Endothelial cell of umbilical vein (primary cell): ENCODE data around the gene NKAP. TPM values are rescaled to one million over a fixed set of nuclear protein-coding genes. Genes with fewer than 3 reads are reported as not detected.
A peak's percentile ranks its signal among the peaks of the same experiment; 100 is the strongest.
"Not testable (repeated sequence)": the region's sequence is repeated elsewhere in the genome, so short reads cannot be mapped to it uniquely, and the experiment has no call there.

ENCODE experiments used
- BruUV-seq: library from RNA; stranded (reverse); fragments of 400-500 nt; replicated peaks from 2 replicates; lab custom pipeline; 2021; lab: Mats Ljungman, UMichigan
- CTCF ChIA-PET: fragments of 300-600, 350-600 bp; sonication (Branson Sonifier 250); formaldehyde crosslinking; loops from one replicate; lab custom pipeline; 2021; ENCODE audit warnings: antibody characterized with exemption, inconsistent platforms; lab: Charles Lee
- POLR2A ChIA-PET: fragments of 300-600, 350-600 bp; sonication (Branson Sonifier 250); formaldehyde crosslinking; loops from one replicate; lab custom pipeline; 2021; ENCODE audit warnings: antibody characterized with exemption, inconsistent platforms; lab: Charles Lee
- DNase-seq: peaks from one replicate; pipeline ENCODE4 v3.0.0-alpha.2; 2011; ENCODE audit warnings: low read depth, low spot score
- FAIRE-seq: peaks from 2 replicates; lab custom pipeline; 2011; peaks lifted over from hg19 to GRCh38; lab: Jason Lieb, UNC
- H2AFZ ChIP-seq: 2 replicates; pipeline ENCODE4 v1.6.0; 2012; ENCODE audit warnings: low read depth, low read length, control low read depth, inconsistent platforms
- H3K27ac ChIP-seq: 2 replicates; pipeline ENCODE4 v1.5.1; 2011; ENCODE audit warnings: low read depth, mild to moderate bottlenecking, control low read depth, low read length, moderate library complexity; ENCODE audit not compliant: insufficient read depth
- H3K27me3 ChIP-seq, 2 experiments: 2 replicates each; pipeline versions ENCODE4 v1.6.0 to v1.6.1; 2011; ENCODE audit warnings: low read length in 2 of 2, mixed read lengths in 1 of 2; ENCODE audit not compliant: control insufficient read depth in 2 of 2, insufficient read depth in 2 of 2
- H3K36me3 ChIP-seq, 2 experiments: 2 replicates in 1 of 2; 3 replicates in 1 of 2; pipeline ENCODE4 v1.5.1; 2011; ENCODE audit warnings: low read length in 2 of 2, mild to moderate bottlenecking in 1 of 2, moderate library complexity in 1 of 2; ENCODE audit not compliant: control insufficient read depth in 2 of 2, insufficient read depth in 2 of 2; ENCODE audit errors: extremely low read depth in 1 of 2
- H3K4me1 ChIP-seq: 3 replicates; pipeline ENCODE4 v1.5.1; 2011; ENCODE audit warnings: mild to moderate bottlenecking, low read length; ENCODE audit not compliant: control insufficient read depth, insufficient read depth; ENCODE audit errors: extremely low read depth
- H3K4me2 ChIP-seq: 2 replicates; pipeline ENCODE4 v1.6.1; 2011; ENCODE audit warnings: low read length, control low read depth, mixed read lengths; ENCODE audit not compliant: insufficient read depth
- H3K4me3 ChIP-seq, 3 experiments: fragments of 200-600 bp in 1 of 3; sonication (generic), shearing (Covaris generic) in 1 of 3; replicated peaks in 1 of 3; 2 replicates each; pipeline ENCODE4 v1.5.1; 2011 to 2016; ENCODE audit warnings: control low read depth in 3 of 3, low read length in 3 of 3, mild to moderate bottlenecking in 2 of 3, inconsistent platforms in 1 of 3, low read depth in 1 of 3, moderate library complexity in 1 of 3; ENCODE audit not compliant: insufficient read depth in 1 of 3
- H3K79me2 ChIP-seq: 2 replicates; pipeline ENCODE4 v1.6.0; 2012; ENCODE audit warnings: low read length, inconsistent platforms; ENCODE audit not compliant: control insufficient read depth, insufficient read depth
- H3K9ac ChIP-seq: replicated peaks from 2 replicates; pipeline ENCODE3; 2011; ENCODE audit warnings: low read length, control low read depth; ENCODE audit not compliant: insufficient read depth; ENCODE audit errors: extremely low read depth
- H3K9me1 ChIP-seq: replicated peaks from 3 replicates; pipeline ENCODE4 v1.6.0; 2011; ENCODE audit warnings: mild to moderate bottlenecking, low read length; ENCODE audit not compliant: control insufficient read depth, insufficient read depth; ENCODE audit errors: extremely low read depth
- H3K9me3 ChIP-seq: replicated peaks from 2 replicates; pipeline ENCODE4 v1.5.1; 2012; ENCODE audit warnings: low read length, inconsistent platforms; ENCODE audit not compliant: control insufficient read depth, insufficient read depth
- H4K20me1 ChIP-seq: replicated peaks from 2 replicates; pipeline ENCODE3; 2011; ENCODE audit warnings: mild to moderate bottlenecking, low read length; ENCODE audit not compliant: control insufficient read depth, insufficient read depth; ENCODE audit errors: extremely low read depth
- CTCF ChIP-seq, 2 donors: IDR thresholded peaks; 1 replicate in 1 of 2; 2 replicates in 1 of 2; pipeline ENCODE4 v1.5.1; 2011; ENCODE audit warnings: low read length in 2 of 2, mild to moderate bottlenecking in 2 of 2, moderate library complexity in 2 of 2, control low read depth in 1 of 2, inconsistent platforms in 1 of 2, low read depth in 1 of 2; ENCODE audit not compliant: insufficient read depth in 1 of 2; ENCODE audit errors: extremely low read depth in 1 of 2
- EZH2 ChIP-seq: IDR thresholded peaks from 2 replicates; pipeline ENCODE4 v1.6.1; 2012; ENCODE audit warnings: borderline replicate concordance, low read depth, mild to moderate bottlenecking, moderate library complexity, low read length, inconsistent platforms; ENCODE audit not compliant: severe bottlenecking
- FOS ChIP-seq: IDR thresholded peaks from 2 replicates; pipeline ENCODE4 v1.6.1; 2011; ENCODE audit warnings: mild to moderate bottlenecking, low read length, moderate library complexity, borderline replicate concordance; ENCODE audit not compliant: insufficient read depth
- GATA2 ChIP-seq: IDR thresholded peaks from 2 replicates; pipeline ENCODE4 v1.7.0; 2011; ENCODE audit warnings: low read depth, mild to moderate bottlenecking, moderate library complexity, mixed read lengths, low read length; ENCODE audit not compliant: insufficient read length, insufficient read depth
- JUN ChIP-seq: IDR thresholded peaks from 2 replicates; pipeline ENCODE4 v1.6.1; 2011; ENCODE audit warnings: borderline replicate concordance, low read depth; ENCODE audit not compliant: insufficient read length, insufficient read depth
- MAX ChIP-seq: IDR thresholded peaks from 2 replicates; pipeline ENCODE4 v1.6.1; 2011; ENCODE audit not compliant: insufficient read depth, insufficient read length
- MYC ChIP-seq: IDR thresholded peaks from one replicate; pipeline ENCODE4 v1.6.1; 2011; ENCODE audit warnings: mild to moderate bottlenecking, low read depth, low read length
- POLR2A ChIP-seq: IDR thresholded peaks from 2 replicates; pipeline ENCODE4 v1.6.1; 2012; ENCODE audit warnings: low read depth, mild to moderate bottlenecking, control low read depth, low read length
- POLR2AphosphoS5 ChIP-seq: IDR thresholded peaks from 2 replicates; pipeline ENCODE4 v1.6.1; 2012; ENCODE audit warnings: low read depth, mild to moderate bottlenecking, control low read depth, low read length, moderate library complexity; ENCODE audit not compliant: insufficient read depth
- dilution Hi-C: fragments of 300-500 bp; cut with MboI; formaldehyde crosslinking; loops from one replicate; pipeline ENCODE4 v1.15.0; 2019; ENCODE audit warnings: low sequenced_read_pairs; ENCODE audit not compliant: extremely low pct_ligation_motif_present
- intact Hi-C: fragments of 100-400 bp; cut with micrococcal nuclease; formaldehyde crosslinking; loops from one replicate; pipeline ENCODE4 v1.10.0; 2022
- polyA plus RNA-seq, 4 experiments: library from polyadenylated mRNA; depleted of rRNA in 3 of 4; stranded (reverse) in 3 of 4; unstranded in 1 of 4; fragments of >200 nt; gene quantifications; 2 replicates each; pipeline versions ENCODE4 v1.2.1 to v1.2.3, GENCODE V29; 2011 to 2012; ENCODE audit warnings: missing spikeins in 1 of 4
- total RNA-seq: library from RNA; stranded (reverse); gene quantifications from 2 replicates; pipeline ENCODE4 v1.2.3, GENCODE V29; 2021

NKAP gene
- total and polyA plus RNA-seq, 2 donors (not counting 3 experiments of a cell fraction or from before 2014, with no cell fraction given), result 2.2 to 8.0 TPM

- no peaks in the 10 kb centered on the region for H4K20me1 ChIP-seq
- H3K4me2 ChIP-seq, result no peak within 1 kb of the TSS
- no peaks in the 10 kb centered on the region for H3K79me2 ChIP-seq
- H3K36me3 ChIP-seq, result no peaks in the 10 kb centered on the region
- no peak within 1 kb of the TSS for H3K9ac ChIP-seq
- H3K27me3 ChIP-seq, result peaks cover 0 to 2% of the 10 kb centered on the region in 2 experiments
- DNase-seq (no peak), FAIRE-seq (no peak)
- H3K9me3 ChIP-seq, result no peaks in the 10 kb centered on the region
- ChIA-PET CTCF (interaction anchor here (1.4 kb wide), 1 partner anchor 8 kb away, joined by 5 read pairs; no protein-coding TSS in a partner anchor), POLR2A (no interaction called here)
- no peak within 1 kb of the TSS for H3K27ac ChIP-seq
- intact Hi-C loops, result no loop called here
- TF ChIP-seq CTCF (IDR thresholded peaks at IDR 0.05; ENCODE audit: extremely low read depth in 1 of 2, insufficient read depth in 1 of 2, low read depth in 1 of 2, low read length in 2 of 2) (no peak), FOS (no peak), EZH2 (no peak), POLR2AphosphoS5 (no peak), MAX (no peak), MYC (no peak), POLR2A (no peak), GATA2 (no peak), JUN (no peak)
- H3K4me1 ChIP-seq, result no peaks in the 10 kb centered on the region
- no peak within 1 kb of the TSS for H3K4me3 ChIP-seq
- dilution Hi-C loops, result no loop called here
- H3K9me1 ChIP-seq, result no peaks in the 10 kb centered on the region
- no TSS peak for BruUV-seq
- H2AFZ ChIP-seq, result no peak within 1 kb of the TSS
These were observed 47.7 kb downstream of the NKAP start, which contains the start of gene AKAP14 for GRCh38 chrX:119895843-119896326. AKAP14 (plus strand) TSS chrX:119895893; CDS start chrX:119903224, 7,331 bp downstream.

GRCh38 chrX:119891961-119892692, 51.4 kb downstream of the NKAP start:
- H3K9me1 ChIP-seq, H3K4me3 ChIP-seq, H4K20me1 ChIP-seq, BruUV-seq, H2AFZ ChIP-seq, DNase-seq, H3K36me3 ChIP-seq, H3K27me3 ChIP-seq, H3K4me2 ChIP-seq, H3K9me3 ChIP-seq, H3K27ac ChIP-seq, H3K4me1 ChIP-seq, dilution Hi-C loops, CTCF ChIA-PET, H3K9ac ChIP-seq, intact Hi-C loops, POLR2A ChIA-PET, H3K79me2 ChIP-seq: not testable (repeated sequence)
- peak; percentile 73 for FAIRE-seq
